Measurements from ENCODE around the gene SCT. TPM values are rescaled to one million over a fixed set of nuclear protein-coding genes. Genes with fewer than 3 reads are reported as not detected.
"Not testable (repeated sequence)": the region's sequence is repeated elsewhere in the genome, so short reads cannot be mapped to it uniquely, and the experiment has no call there.

Gene SCT, protein sequence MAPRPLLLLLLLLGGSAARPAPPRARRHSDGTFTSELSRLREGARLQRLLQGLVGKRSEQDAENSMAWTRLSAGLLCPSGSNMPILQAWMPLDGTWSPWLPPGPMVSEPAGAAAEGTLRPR
- total RNA-seq: not detected

- Mint-ChIP-seq H3K9me3 (no peaks in the 10 kb centered on the region), H3K36me3 (peaks cover 10 to 12% of the 10 kb centered on the region in 2 donors), H3K27ac (peak within 1 kb of the TSS in 1 of 2 donors; percentile 83)
- no peak for DNase-seq (ENCODE audit: low spot score in 2 of 2)
- no peak for ATAC-seq
Observed at GRCh38 chr11:626475-627307, at the start of gene SCT. SCT (minus strand) TSS chr11:627181; CDS start chr11:627143, 38 bp downstream.

GRCh38 chr11:674406-674805 lies 47.4 kb upstream of the SCT start:
- ATAC-seq: no peak
- DNase-seq (ENCODE audit: low spot score in 2 of 2): no peak
- Mint-ChIP-seq H3K9me3 (no peaks in the 10 kb centered on the region), H3K27ac (no peak overlapping the region), H3K36me3 (peaks cover 10 to 12% of the 10 kb centered on the region in 2 donors)

DNA sequence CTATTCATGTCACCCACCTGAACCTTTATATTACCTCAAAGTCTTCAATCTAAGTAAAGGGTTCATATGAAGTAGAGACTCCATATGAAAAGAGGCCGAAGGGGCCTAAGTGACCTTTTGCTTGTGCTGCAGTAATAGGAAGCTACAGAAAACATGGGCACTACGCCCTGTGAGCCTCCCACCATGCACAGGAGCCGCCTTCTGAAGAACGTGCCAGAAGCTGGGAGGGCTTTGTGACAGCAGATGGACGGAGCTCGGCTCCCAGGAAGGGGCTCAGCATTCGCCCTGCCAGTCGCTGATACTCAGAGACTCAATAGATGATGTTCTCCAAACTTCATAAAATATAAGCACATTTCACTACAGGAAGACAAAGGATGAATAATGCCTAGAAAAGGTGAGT lies 46.9 kb upstream of the SCT start:
- H3K36me3 Mint-ChIP-seq: peaks cover 10 to 12% of the 10 kb centered on the region in 2 donors
- no peak for ATAC-seq
- no peaks in the 10 kb centered on the region for H3K9me3 Mint-ChIP-seq
- no peak for DNase-seq (ENCODE audit: low spot score in 2 of 2)
- no peak overlapping the region for H3K27ac Mint-ChIP-seq

DNA sequence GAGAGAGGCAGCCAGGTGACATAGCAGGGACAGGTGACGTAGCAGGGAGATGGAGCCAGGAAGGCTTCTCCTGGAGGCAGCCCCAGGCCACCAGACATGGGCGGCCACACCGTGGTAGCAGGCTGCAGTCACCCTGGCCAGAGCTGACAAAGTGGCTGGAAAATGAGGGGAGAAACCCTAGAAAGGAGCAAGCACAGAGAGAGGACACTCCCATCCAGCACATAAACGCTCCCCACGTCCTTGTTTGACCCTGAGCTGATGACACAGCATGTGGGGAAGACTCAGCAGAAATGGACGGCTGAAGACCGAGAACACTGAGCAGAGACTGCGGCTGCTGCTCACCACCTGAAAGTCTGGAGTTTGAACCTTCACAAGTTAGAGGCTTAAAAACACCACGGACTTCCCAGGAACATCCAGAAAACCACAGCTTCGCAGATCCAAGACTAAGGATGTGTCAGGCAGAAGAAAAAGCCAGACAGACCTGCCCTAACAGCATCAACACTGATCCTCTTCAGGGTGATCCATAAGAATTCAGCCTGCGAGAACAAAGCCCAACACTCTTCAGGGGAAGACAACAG lies 38.8 kb upstream of the SCT start:
- Mint-ChIP-seq H3K9me3 (no peaks in the 10 kb centered on the region), H3K36me3 (peaks cover 0 to 10% of the 10 kb centered on the region in 2 donors), H3K27ac (no peak overlapping the region)
- ATAC-seq (no peak), DNase-seq (ENCODE audit: low spot score in 2 of 2) (no peak)

GRCh38 chr11:665062-665703 lies 38.2 kb upstream of the SCT start:
- Mint-ChIP-seq H3K9me3 (no peaks in the 10 kb centered on the region), H3K36me3 (peaks cover 0 to 10% of the 10 kb centered on the region in 2 donors), H3K27ac (no peak overlapping the region)
- ATAC-seq (no peak), DNase-seq (ENCODE audit: low spot score in 2 of 2) (no peak)

DNA sequence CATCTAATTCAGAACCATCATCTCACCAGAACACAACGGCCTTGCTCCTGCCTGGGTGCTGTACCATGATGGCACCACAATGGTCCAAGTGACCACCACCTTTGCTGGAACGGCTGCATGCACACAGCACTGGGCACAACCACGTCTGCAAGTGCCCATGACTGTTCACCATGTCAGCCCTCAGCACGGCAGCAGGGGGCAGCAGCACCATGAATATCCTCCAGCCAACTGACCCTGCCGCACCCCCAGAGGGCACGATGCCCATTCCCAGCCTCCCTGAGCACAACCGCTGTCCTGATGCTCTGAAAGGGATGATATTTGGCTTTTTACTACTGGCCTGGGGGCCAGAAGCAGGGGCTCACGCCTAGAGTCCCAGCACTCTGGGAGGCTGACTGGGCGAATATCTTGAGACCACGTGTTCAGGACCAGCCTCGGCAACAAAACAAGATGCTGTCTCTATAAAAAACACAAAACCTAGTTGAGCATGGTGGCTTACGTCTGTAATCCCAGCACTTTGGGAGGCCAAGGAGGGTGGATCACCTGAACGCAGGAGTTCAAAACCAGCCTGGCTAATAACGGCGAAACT lies 35.8 kb upstream of the SCT start:
- no peak overlapping the region for H3K27ac Mint-ChIP-seq

DNA sequence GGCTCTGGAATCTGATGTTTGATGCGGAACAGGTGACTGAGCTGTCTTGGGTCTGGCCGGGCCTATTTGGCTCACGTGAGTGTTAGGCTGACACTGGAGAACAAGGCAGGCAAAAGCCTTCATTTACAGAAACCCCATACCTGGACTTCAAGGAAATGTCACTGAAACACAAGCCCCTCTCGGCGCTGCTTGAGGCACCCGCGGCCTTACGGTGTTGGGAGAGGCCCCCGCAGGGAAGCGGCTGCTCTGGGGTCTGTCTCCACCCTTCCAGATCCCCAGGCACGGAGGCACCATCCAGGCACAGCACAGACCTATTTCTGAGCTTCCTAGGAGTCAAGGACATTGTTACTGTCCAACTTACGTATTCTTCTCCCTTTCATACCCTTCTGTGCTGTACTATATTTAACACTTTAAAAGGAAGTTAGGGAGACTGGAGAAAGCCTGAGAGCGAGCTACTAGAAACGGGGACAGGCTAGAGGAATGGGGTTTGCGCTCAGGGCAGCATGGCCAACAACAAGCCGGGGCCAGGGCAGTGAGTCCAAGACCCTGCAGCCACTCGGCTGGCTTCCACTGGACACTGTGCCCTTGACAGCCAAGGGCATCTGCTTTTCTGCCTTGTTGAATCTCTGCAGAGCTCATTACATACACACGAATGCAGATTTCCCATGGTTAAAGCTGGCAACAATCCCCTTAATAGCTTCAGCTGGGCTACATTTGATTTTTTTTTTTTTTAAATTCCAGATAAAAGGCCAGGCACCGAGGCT lies 33.9 kb upstream of the SCT start:
- H3K36me3 Mint-ChIP-seq: peaks cover 0 to 10% of the 10 kb centered on the region in 2 donors
- no peak overlapping the region for H3K27ac Mint-ChIP-seq
- no peak for ATAC-seq
- no peak for DNase-seq (ENCODE audit: low spot score in 2 of 2)
- H3K9me3 Mint-ChIP-seq: no peaks in the 10 kb centered on the region

More for the DNA sequence above, 35.8 kb upstream of the SCT start:
- Mint-ChIP-seq H3K9me3 (no peaks in the 10 kb centered on the region), H3K36me3 (peaks cover 0 to 10% of the 10 kb centered on the region in 2 donors)
- ATAC-seq (peak; percentile 76 to 78), DNase-seq (ENCODE audit: low spot score in 2 of 2) (peak in 1 of 2 donors; percentile 31)

- H3K36me3 Mint-ChIP-seq: peaks cover 0 to 7% of the 10 kb centered on the region in 2 donors
- H3K27ac Mint-ChIP-seq: no peak overlapping the region
- no peak for DNase-seq (ENCODE audit: low spot score in 2 of 2)
- H3K9me3 Mint-ChIP-seq: no peaks in the 10 kb centered on the region
- no peak for ATAC-seq
Observed at GRCh38 chr11:660281-660680, 33.3 kb upstream of the SCT start.

- DNase-seq (ENCODE audit: low spot score in 2 of 2): no peak
- ATAC-seq: no peak
- Mint-ChIP-seq H3K27ac (no peak overlapping the region), H3K9me3 (no peaks in the 10 kb centered on the region), H3K36me3 (peaks cover 0 to 5% of the 10 kb centered on the region in 2 donors)
Observed at GRCh38 chr11:659532-660085, 32.6 kb upstream of the SCT start.

- Mint-ChIP-seq H3K36me3 (peaks cover 0 to 2% of the 10 kb centered on the region in 2 donors), H3K27ac (no peak overlapping the region), H3K9me3 (no peaks in the 10 kb centered on the region)
- no peak for ATAC-seq
- no peak for DNase-seq (ENCODE audit: low spot score in 2 of 2)
Observed at GRCh38 chr11:657691-658126, 30.7 kb upstream of the SCT start.

- H3K36me3 Mint-ChIP-seq: no peaks in the 10 kb centered on the region
- no peaks in the 10 kb centered on the region for H3K9me3 Mint-ChIP-seq
- no peak for ATAC-seq
Observed at GRCh38 chr11:656866-657265, 29.9 kb upstream of the SCT start.

GRCh38 chr11:656426-656825 lies 29.4 kb upstream of the SCT start:
- ATAC-seq: no peak
- H3K27ac Mint-ChIP-seq: no peak overlapping the region

More at GRCh38 chr11:656866-657265, 29.9 kb upstream of the SCT start:
- no peak for DNase-seq (ENCODE audit: low spot score in 2 of 2)
- H3K27ac Mint-ChIP-seq: no peak overlapping the region

DNA sequence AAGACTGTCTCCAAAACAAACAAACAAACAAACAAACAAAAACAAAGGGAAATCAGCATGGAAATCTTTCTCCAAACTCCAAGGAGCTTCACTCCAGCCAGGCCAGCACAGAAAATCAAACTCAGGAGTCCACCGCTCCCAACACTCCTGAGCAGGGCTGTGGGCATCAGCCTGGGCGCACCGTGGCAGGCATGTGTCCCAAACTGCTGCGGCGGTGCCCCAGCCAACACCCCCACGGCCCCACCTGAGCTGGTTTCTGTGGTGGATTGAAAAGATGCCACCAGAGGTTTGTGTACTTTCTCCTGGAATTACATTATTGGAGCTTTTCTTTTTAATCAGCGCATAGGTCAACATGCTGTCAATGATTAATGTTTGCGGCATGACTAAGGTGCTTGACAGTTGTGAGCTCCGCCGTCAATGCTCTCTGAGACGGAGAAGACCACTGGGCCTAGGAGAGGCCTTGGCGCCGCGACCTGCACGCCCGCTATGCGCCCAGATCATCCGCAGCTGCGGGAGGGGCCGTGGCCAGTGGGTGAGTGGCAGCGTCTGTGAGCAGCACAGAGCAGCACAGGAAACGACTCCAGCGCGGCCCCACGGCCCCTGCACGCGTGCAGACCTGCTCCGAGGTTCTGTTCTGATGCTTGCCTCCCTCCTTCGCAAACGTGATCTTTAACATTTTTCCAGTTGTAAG lies 28.2 kb upstream of the SCT start:
- Mint-ChIP-seq H3K27ac (no peak overlapping the region), H3K36me3 (no peaks in the 10 kb centered on the region), H3K9me3 (no peaks in the 10 kb centered on the region)
- no peak for DNase-seq (ENCODE audit: low spot score in 2 of 2)
- no peak for ATAC-seq

More at GRCh38 chr11:656426-656825, 29.4 kb upstream of the SCT start:
- no peak for DNase-seq (ENCODE audit: low spot score in 2 of 2)
- Mint-ChIP-seq H3K9me3 (no peaks in the 10 kb centered on the region), H3K36me3 (no peaks in the 10 kb centered on the region)

DNA sequence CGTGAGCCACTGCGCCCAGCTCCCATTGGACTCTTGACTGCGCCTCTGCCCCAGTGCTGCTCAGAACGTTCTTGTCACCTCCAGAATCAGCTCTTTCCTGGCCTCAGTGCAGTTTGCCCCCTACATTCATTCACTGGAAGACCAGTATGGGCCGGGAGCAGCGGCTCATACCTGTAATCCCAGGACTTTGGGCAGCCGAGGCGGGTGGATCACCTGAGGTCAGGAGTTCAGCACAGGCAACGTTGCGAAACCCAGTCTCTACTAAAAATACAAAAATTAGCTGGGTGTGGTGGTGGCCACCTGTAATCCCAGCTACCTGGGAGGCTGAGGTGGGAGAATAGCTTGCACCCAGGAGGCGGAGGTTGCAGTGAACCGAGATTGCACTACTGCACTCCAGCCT lies 27.5 kb upstream of the SCT start:
- H3K27ac Mint-ChIP-seq; H3K36me3 Mint-ChIP-seq; DNase-seq (ENCODE audit: low spot score in 2 of 2); ATAC-seq; H3K9me3 Mint-ChIP-seq: not testable (repeated sequence)

GRCh38 chr11:653837-654236 lies 26.9 kb upstream of the SCT start:
- DNase-seq (ENCODE audit: low spot score in 2 of 2) (no peak), ATAC-seq (no peak)
- H3K36me3 Mint-ChIP-seq: no peaks in the 10 kb centered on the region

More at GRCh38 chr11:653837-654236, 26.9 kb upstream of the SCT start:
- Mint-ChIP-seq H3K27ac (no peak overlapping the region), H3K9me3 (no peaks in the 10 kb centered on the region)
